ENCODE results near the gene TLCD5. TPM values are rescaled to one million over a fixed set of nuclear protein-coding genes. Genes with fewer than 3 reads are reported as not detected.
A peak's percentile ranks its signal among the peaks of the same experiment; 100 is the strongest.

The TLCD5 gene
- total and polyA plus RNA-seq, 8 donors, result 0.58 to 81.2 (median 1.8) TPM; not detected in 1

GRCh38 chr11:120342226-120342625 is 17.1 kb downstream of the TLCD5 start:
- peaks cover 17 to 96% (median 82%) of the 10 kb centered on the region in 4 donors for H3K4me1 ChIP-seq
- TF ChIP-seq EP300 (IDR thresholded peaks at IDR 0.05) (no peak), POLR2A (IDR thresholded peaks at IDR 0.05) (no peak)
- intact Hi-C loops (cut with DNase I; ENCODE audit: low total_unique reads), result loop anchor here (5.0 kb wide), 1 partner anchor 40 kb away; no protein-coding TSS in a partner anchor
- peak overlapping the region in 1 of 5 donors; percentile 4 for H3K27ac ChIP-seq
- no peaks in the 10 kb centered on the region for H3K27me3 ChIP-seq
- no peaks in the 10 kb centered on the region for H3K36me3 ChIP-seq
- no peak for DNase-seq
- 45 to 61% (median 50%) methylated on average over 3 of the region's 3 CpGs for WGBS, 5 donors
- H3K4me3 ChIP-seq, result no peak overlapping the region
- H3K9me3 ChIP-seq, result no peaks in the 10 kb centered on the region

DNA sequence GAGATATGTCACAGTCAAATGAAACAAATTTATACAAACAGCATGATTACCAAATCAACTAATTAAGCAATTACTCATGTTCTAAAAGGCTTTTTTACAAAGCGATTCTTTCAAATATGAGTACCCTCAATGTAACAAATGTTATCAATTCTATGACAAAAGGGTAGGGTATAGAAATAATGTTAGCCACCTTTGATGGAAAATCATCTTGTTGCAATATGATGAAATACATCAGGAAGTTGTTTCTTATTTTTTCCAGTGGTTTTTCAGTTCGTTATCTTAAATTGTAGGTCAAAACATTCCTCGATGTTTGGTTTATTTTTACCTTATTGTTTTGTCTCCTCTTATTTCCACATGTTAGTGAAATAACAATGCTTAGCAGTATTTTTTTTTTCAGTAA is 17.6 kb downstream of the TLCD5 start:
- TF ChIP-seq CTCF (IDR thresholded peaks at IDR 0.05) (no peak), POLR2AphosphoS5 (IDR thresholded peaks at IDR 0.05) (no peak), POLR2A (IDR thresholded peaks at IDR 0.05) (no peak), EP300 (IDR thresholded peaks at IDR 0.05) (no peak)
- WGBS, 5 donors, result 74 to 88% (median 84%) methylated on average over 3 of the region's 3 CpGs
- Histone ChIP-seq H3K4me1 (peaks cover 17 to 99% (median 80%) of the 10 kb centered on the region in 4 donors), H3K4me3 (no peak overlapping the region), H3K36me3 (no peaks in the 10 kb centered on the region), H3K27me3 (no peaks in the 10 kb centered on the region), H3K27ac (no peak overlapping the region), H3K9me3 (no peaks in the 10 kb centered on the region)
- DNase-seq, result no peak
- intact Hi-C loops (cut with DNase I; ENCODE audit: low total_unique reads), result loop anchor here (5.0 kb wide), 1 partner anchor 40 kb away; no protein-coding TSS in a partner anchor

- TF ChIP-seq POLR2A (IDR thresholded peaks at IDR 0.05) (no peak), CTCF (IDR thresholded peaks at IDR 0.05) (no peak), POLR2AphosphoS5 (IDR thresholded peaks at IDR 0.05) (no peak), EP300 (IDR thresholded peaks at IDR 0.05) (no peak)
- 77 to 84% (median 80%) methylated on average over 2 of the region's 2 CpGs for WGBS, 5 donors
- intact Hi-C loops (cut with DNase I; ENCODE audit: low total_unique reads), result loop anchor here (5.0 kb wide), 1 partner anchor 39 kb away; no protein-coding TSS in a partner anchor
- peaks cover 14 to 95% (median 77%) of the 10 kb centered on the region in 4 donors for H3K4me1 ChIP-seq
- no peaks in the 10 kb centered on the region for H3K27me3 ChIP-seq
- H3K36me3 ChIP-seq, result no peaks in the 10 kb centered on the region
- H3K4me3 ChIP-seq, result no peak overlapping the region
- H3K27ac ChIP-seq, result no peak overlapping the region
- no peaks in the 10 kb centered on the region for H3K9me3 ChIP-seq
- DNase-seq, result no peak
Measured at GRCh38 chr11:120343429-120343828, 18.3 kb downstream of the TLCD5 start.

GRCh38 chr11:120344302-120345004 is 19.4 kb downstream of the TLCD5 start:
- Histone ChIP-seq H3K4me3 (no peak overlapping the region), H3K9me3 (no peaks in the 10 kb centered on the region), H3K27me3 (no peaks in the 10 kb centered on the region), H3K4me1 (peaks cover 12 to 93% (median 73%) of the 10 kb centered on the region in 4 donors), H3K36me3 (no peaks in the 10 kb centered on the region), H3K27ac (no peak overlapping the region)
- peak in 1 of 2 donors; percentile 48 for DNase-seq
- 43 to 76% (median 48%) methylated on average over 1 of the region's 1 CpG for WGBS, 5 donors
- intact Hi-C loops (cut with DNase I; ENCODE audit: low total_unique reads), result loop anchor here (5.0 kb wide), 1 partner anchor 38 kb away; no protein-coding TSS in a partner anchor
- no peak for TF ChIP-seq EP300 (IDR thresholded peaks at IDR 0.05)
- peak in 1 of 3 donors; percentile 11 for TF ChIP-seq POLR2AphosphoS5 (IDR thresholded peaks at IDR 0.05)
- no peak for TF ChIP-seq CTCF (IDR thresholded peaks at IDR 0.05)
- TF ChIP-seq POLR2A (IDR thresholded peaks at IDR 0.05), result no peak

GRCh38 chr11:120346233-120346632 is 21.1 kb downstream of the TLCD5 start:
- peak overlapping the region in 1 of 5 donors; percentile 36 for H3K27ac ChIP-seq
- DNase-seq, result no peak
- 24 to 54% (median 37%) methylated on average over 1 of the region's 1 CpG for WGBS, 5 donors
- no peak overlapping the region for H3K4me3 ChIP-seq
- no peaks in the 10 kb centered on the region for H3K9me3 ChIP-seq
- H3K4me1 ChIP-seq, result peaks cover 12 to 91% (median 61%) of the 10 kb centered on the region in 4 donors
- TF ChIP-seq POLR2AphosphoS5 (IDR thresholded peaks at IDR 0.05), result no peak
- TF ChIP-seq CTCF (IDR thresholded peaks at IDR 0.05), result no peak
- no peak for TF ChIP-seq EP300 (IDR thresholded peaks at IDR 0.05)
- TF ChIP-seq POLR2A (IDR thresholded peaks at IDR 0.05), result no peak
- H3K36me3 ChIP-seq, result no peaks in the 10 kb centered on the region
- H3K27me3 ChIP-seq, result no peaks in the 10 kb centered on the region
- intact Hi-C loops (cut with DNase I; ENCODE audit: low total_unique reads), result no loop called here

Measured in stomach (tissue), 9 donors.